Choroid plexus epithelial cell (primary cell): Measurements from ENCODE around the gene DUSP1.

Experiments used
- DNase-seq: peaks from one replicate; pipeline ENCODE4 v3.0.0-alpha.2; 2010; ENCODE audit warnings: low read depth
- H3K4me3 ChIP-seq: 2 replicates; pipeline ENCODE4 v1.5.1; 2011; ENCODE audit warnings: low read depth, mild to moderate bottlenecking, control low read depth, low read length, moderate library complexity
- CTCF ChIP-seq: conservative IDR thresholded peaks from 2 replicates; pipeline ENCODE4 v1.5.1; 2011; ENCODE audit warnings: low read depth, mild to moderate bottlenecking, control low read depth, inconsistent platforms, low read length, moderate library complexity

Gene DUSP1

GRCh38 chr5:172718527-172719114, 52.4 kb downstream of the DUSP1 start:
- H3K4me3 ChIP-seq = no peak overlapping the region
- no peak for DNase-seq
- no peak for TF ChIP-seq CTCF
